GM15510 (cell line): ENCODE data around the gene NRXN2.
A peak's percentile ranks its signal among the peaks of the same experiment; 100 is the strongest.

Experiments
- POLR2A ChIP-seq: IDR thresholded peaks from 3 replicates; pipeline ENCODE4 v1.6.1; 2011; ENCODE audit warnings: borderline replicate concordance; ENCODE audit not compliant: insufficient read length; ENCODE audit errors: extremely low read depth

The NRXN2 gene

DNA sequence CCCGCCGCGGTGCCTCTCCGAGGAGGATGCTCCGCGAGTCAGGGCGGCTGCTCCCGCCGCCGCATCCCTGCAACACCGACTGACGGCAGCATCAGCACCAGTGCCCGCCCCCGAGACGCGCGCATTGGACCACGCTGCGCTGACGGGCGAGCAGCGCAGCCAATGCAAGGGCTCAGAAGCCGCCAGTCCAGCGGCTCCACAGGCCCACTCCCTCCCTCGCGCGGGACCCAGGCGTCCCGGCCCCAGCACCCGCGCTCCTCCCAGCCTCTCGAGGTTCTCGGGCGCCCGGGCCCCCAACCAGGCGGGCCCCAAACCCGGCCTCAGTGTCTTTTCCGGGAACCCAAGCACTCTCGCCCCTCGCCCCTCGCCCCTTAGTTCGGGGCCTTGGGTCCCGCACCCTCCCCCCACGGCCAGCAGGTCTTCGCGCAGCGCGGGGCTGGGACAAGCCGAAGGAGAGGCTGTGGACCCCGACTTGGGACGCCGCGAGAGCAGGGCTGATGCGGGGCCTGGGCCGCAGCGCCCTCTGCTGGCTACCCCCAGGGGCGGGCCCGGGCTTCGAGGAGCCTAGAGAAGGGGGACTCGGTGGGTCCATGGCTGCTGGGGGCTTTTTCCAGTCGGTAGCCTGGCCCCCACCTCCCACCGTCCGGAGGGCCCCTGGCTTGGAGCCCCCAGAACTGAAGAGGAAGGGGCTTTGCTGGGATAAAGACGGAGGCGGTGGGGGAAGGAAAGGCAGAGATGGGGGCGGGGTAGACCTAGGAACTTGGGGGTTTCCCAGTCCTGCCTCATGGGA lies at the start of gene NRXN2:
Gene NRXN2, minus strand, starts transcription at position 81 of the 790 bp plus-strand sequence. CDS start 9,498 bp downstream, outside the sequence.
- no peak for TF ChIP-seq POLR2A

DNA sequence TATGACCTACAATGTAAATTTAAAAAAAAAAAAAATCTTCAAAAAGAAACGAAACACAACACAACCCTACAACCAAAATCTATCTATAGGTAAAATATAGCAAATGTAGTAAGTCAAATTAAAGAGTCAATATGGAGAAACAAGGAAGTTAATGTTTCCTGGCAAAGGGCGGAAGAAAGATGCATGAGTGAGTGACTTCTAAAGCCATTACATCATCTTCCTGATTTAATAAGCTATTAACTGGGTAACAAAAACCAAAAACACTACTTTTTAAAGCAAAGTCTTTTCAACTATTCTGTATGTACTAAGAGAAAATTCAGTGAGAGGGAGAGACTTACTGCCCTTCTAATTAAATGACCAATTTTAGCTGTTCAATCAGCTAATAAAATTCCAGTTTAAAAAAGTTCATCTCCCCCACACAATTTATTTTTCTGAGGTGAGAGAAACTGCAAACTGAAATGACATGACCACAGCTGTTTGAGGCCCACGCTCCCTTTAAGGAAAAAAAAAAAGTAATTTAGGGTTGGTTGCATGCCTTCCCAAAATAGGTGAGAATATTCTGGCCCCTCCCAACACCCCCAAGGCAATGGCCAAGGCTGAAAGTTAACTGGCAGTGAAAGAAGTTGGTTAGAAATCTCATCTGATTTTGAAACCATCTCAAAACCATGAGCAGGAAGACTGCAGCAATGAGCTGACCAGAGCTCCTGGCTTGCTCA lies 49.5 kb upstream of the NRXN2 start:
- TF ChIP-seq POLR2A = no peak

DNA sequence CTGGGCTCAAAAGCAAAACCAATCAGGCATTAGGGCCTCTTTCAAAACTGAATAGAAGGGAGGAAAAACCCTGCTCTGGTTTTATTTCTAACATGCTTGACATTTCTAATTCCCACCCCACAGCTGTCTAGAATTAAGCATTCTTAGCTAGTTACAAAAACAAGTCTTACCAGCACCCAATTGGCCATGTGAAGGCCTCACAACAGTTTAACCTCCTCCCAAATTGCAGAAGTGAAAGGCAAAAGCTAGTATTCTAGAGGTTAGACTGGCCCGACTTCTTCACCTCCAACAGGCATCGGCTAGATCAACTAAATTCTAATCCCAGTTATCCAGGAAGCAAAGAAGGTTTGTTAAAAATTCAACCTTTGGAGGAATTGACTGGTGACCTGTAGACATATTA lies 48.9 kb upstream of the NRXN2 start:
- no peak for TF ChIP-seq POLR2A

DNA sequence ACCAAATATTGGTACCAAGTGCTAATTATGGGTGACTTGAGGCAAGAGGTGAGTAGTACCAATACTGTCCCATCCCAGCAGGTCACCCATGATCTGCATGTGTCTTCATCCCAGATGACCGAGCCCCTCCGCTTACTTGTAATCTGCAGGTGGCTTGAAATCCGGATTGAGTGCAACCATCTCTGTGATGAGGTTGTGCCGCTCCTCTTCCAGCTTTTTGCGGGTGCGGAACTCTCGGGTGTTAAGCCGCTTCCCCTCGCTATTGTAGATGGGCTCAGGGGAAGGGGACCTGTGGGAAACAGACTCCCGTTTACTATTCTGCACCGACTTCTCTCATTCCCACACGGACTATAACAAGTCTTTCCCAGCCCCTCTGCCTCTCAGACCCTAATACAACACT lies 47.1 kb upstream of the NRXN2 start:
- no peak for TF ChIP-seq POLR2A

DNA sequence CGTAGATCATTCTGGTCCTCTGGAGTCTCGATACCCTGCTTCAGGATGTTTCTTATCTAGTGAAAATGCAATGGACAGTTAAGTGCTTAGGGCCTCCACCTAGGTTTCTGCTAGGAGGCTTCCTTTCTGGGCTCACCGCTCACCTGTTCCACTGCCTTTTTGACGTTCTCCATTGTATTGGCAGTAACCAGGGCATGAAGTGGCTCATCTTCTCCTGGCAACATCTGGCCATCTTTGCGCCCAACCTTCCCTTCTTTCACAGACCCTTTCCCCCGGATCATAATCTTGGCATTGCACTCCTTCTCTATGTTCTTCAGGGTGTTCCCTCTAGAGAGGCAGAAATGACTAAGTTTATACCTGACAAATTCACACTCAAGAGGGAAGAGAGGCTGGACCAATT lies 46.3 kb upstream of the NRXN2 start:
- TF ChIP-seq POLR2A = no peak

DNA sequence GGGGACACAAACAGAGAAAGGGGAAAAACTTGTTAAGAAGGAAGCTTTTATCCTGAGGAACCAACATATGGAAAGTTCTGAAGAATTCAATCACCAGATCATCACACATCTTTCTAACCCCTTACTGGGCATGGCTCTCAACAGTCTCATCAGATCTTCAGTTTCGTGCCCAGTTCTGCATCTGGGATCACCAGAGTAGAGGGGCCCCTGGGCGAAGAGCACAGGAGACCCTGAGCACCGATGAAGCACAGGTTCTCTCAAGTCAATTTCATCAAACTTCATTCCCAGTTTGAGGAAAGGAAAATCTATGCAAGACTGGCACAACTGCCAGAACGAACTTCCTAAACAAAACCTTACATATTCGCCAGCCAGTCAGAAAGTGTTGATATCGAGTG lies 45.3 kb upstream of the NRXN2 start:
- TF ChIP-seq POLR2A = no peak

DNA sequence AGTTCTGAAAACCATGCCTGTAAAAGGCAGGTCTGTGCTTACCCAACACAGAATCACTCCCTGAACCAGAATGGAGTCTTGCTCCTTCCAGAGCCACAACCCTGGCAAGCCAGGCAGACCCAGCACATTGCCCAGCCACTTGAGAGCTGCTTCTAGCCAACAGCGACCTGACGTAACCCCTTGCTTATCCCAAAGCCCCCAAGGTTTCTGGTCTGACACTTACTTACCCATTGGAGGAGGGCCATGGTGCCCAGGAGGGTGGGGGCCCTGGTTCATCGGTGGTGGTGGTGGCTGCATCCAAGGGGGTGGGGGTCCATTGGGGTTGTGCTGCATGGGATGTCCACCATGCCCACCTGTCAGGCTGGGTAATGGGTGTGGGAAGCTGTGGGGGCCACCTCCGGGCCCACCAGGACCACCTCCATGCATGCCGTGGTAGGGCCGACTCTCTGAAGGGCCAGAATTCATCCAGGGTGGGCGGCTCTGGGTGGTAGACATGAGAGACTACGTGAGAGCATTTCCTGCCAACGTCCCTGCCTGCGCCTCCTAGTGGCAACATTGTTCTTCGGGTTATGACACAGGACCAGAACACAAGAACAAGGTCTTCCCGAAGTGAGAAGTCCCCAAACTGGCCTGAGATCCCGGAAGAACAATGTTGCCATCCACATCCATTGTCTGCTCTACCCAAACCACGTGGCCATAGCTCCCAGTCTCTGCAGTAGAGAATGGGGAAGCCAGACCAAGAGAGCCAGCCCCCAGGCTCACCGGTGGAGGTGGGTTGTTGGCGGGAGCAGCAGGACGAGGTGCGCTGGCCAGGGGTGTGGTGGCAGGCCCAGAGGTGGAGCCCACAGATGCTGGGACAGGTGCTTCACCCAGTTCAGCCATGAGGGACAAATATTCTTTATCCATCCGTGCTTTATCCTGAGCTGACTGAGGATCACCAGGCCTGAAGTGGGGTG lies 44.6 kb upstream of the NRXN2 start:
- TF ChIP-seq POLR2A = no peak

DNA sequence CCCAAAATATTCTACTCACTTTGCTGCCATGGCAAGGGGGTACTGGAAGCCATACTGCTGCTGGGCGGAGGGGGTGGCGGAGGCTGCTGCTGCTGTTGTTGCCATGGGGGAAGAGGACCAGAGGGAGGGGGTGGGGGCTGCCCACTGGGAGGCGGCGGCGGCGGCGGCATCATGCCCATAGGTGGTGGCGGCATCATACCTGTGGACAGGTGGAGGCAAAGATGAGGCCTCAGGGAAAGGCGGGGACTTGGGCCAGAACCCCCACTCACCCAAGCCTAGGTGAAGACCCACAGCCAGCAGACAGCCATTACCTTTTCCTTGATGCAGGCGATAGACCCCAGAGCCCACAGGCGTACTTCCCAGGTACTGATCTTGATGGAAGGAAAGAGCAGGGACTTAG lies 43.9 kb upstream of the NRXN2 start:
- no peak for TF ChIP-seq POLR2A

DNA sequence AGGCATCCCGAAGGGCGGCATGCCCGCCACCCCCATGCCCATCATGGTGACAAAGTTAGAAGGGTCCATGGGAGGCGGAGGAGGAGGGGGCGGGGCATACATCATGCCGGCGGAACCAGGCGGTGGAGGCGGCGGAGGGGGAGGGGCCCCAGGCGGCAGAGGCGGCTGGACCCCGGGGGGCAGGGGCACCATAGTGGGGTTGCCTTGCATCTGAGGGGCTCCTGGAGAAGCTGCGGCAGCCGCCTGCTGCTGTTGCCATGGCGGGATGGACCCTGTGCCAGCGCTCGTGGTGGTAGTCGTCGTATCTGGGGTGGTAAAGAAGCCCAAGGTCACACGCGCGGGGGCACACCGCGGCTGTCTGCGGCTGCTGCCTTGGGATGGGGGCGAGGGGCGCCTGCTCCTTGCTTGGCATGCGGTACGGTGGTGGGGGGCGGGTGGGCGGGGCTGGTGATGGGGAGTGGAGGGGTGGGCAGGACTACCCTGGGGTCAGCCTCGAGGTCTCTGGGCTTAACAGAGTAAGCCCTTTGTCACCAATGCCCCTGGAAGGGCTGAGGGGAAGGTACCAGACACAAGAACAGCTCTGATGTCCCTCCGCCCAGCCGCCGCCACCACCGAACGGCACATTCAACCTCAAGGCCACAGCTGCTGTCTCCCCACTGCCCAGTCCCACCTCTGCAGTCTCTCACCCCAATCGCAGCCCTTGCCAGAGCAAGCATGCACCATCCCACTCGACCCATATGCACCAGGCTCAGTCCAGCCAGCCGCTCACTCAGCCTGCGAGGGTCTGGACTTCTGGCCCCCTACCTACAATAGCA lies 43.1 kb upstream of the NRXN2 start:
- peak; percentile 10 for TF ChIP-seq POLR2A

DNA sequence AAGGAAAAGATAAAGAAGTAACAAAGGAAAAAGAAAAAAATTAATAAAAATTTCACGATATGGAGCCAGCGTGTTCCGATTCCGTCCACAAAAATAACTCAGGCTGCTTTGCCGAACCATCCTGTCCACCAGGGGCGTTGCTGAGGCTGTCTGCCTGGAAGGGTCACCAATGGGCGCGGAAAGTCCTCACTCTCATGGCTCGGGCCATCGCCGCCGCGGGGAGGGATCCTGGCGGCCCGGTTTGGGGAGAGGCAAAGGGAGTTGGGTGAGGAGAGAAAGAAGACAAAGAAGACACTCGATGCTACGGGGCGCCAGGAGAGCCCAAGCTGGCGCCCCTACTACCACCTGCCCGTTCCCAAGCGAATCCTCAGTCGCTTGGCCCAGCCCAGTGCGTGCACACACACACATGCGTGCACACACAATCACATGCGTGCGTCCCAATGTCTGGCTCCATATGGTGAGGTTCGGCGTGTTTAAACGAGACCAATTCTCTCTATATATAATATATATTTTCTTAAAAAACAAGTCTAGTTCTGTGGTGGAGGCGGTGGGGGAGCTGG lies 42.4 kb upstream of the NRXN2 start:
- TF ChIP-seq POLR2A = no peak

DNA sequence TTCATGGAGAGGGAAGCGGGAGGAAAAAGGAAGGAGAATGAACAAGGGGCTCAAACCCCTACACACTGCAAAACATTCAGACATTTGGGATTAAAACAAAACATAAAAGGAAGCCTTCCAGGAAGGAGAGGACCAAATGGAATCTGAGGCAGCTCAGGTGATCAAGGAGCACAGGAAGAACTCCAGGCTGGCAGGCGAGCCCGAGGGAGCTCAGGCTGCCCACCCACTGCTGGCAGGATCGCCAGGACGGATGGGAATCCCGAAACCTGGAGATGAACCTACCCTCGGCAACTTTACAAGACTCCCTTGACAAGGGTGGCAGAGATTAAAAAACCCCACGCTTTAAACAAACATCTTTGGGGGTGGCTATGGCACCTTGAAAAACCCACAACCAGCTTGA lies 41.8 kb upstream of the NRXN2 start:
- TF ChIP-seq POLR2A = no peak

DNA sequence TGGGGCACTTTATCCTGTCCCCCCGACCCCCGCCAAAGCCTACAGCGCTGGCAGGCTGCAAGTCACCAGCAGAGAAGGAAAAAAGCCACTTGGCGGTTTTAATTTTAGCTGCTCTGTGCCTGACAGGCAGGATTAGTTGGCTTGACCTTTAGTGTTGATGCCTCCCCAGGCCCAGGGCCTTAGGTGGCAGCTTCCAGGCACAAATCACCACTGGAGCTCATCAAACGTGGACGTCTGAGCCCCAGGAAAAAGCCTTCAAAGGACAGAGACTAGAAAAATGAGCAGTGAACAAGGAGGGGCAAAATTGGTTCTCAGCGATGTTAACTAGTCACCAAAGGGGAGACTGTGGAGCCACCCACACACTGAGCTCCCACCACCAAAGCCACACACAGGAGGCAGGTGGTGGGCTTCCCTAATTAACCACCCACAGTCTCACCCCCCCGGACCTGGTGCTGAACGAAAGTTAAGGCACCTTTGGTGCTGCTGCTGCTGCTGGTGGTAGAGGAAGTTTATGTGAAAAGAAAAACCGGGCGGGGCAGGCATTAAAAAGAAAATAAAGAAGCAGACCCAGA lies 41.1 kb upstream of the NRXN2 start:
- TF ChIP-seq POLR2A = no peak

DNA sequence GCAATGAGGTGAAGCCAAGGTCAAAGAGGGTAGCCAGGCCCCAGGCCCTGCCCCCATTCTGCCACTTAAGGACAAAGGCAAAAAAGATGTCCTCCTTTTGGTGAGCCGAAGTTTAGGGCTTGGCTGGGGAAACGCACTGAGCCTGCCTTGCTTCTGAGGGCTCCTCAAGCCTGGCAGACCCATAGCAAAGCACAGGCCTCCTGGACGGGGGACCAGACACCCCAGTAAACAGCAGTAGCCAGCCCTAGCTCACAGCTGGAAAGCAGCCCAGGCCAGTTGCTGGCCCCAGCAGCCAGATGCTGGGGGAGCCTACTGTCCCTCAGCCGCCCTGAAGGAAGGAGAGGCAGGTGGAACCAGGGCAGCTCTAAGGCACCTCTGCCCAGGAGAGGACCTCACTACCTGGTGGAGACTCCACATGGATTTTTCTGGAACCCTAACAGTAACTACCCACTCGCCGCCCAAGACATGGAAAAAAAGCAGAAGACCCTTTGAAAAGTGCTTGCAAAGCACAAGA lies 40.6 kb upstream of the NRXN2 start:
- TF ChIP-seq POLR2A = no peak
